Measurements from ENCODE around the gene UCK2. TPM values are rescaled to one million over a fixed set of nuclear protein-coding genes. Genes with fewer than 3 reads are reported as not detected.

Gene UCK2
- total RNA-seq, 1 donor from 2014 or later: 49.4 TPM

DNA sequence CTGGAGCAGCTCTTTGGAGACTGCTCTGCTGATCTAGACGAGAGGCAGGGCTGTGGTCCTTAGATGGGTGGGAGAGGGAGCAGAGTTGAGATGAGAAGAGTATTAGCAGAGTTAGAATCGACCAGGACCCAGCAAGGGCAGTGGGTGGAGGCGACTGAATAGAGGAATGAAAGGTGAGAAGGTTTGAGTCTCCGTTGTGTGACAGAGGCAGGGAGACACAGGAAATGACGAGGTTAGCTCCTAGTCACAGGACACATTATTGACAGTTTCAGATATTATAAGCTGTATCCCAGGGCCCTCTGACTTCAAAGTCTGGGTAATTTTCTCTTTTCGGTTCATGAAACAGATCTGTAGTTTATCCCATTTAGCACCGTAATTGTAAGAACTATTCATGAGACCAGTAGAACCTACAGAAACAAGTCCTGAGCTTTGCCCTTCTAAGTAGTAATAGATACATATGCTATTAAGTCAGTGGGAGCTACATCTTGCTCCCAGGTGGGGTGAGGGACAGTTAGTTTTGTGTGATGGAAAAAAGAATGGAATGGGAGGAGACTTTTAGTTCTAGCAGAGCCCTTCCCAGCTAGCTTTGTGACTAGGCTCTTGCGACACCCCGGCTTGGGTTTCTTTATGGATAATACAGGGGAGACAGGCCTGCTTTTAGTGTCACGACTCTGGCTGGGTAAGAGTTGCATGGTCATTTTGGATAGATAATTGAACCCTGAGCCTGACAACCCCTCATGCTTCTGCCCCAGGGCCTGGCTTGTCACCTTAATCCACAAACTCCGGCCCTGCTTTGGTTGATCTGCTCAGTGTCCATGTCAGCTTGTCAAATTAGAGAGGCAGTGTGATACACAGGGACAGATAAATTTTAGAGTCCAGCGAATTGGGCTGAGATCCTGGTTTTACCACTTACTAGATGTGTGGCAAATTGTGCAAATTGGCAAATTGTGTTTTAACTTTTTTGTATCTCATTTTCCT lies 70.2 kb downstream of the UCK2 start:
- intact Hi-C loops (cut with DNase I): no loop called here

DNA sequence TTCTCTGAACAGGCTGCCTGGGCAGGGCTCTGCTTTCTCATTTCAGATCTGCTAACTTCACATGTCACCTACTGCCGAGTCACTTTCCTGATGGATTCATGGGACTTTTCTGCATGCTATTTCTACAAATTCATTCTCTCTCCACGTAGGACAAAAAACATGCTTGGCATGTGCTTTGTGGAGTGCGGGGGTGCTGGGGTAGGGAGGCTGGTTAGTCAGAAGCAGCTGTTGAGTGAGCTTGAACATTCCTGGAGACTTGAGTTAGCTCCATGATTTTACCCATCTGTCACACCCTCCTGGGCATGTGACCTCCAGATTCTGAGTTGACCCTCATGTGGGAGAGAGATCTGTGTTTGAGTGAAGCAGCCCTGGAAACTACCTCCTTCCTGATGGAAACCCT lies 71.4 kb downstream of the UCK2 start:
- H3K9me3 ChIP-seq: no peaks in the 10 kb centered on the region
- peaks cover 0 to 5% of the 10 kb centered on the region in 2 donors for H3K36me3 ChIP-seq
- H3K4me3 ChIP-seq: no peak overlapping the region
- intact Hi-C loops (cut with DNase I): no loop called here
- DNase-seq (ENCODE audit: extremely low spot score in 2 of 2): no peak
- H3K27ac ChIP-seq: peak overlapping the region; percentile 55
- TF ChIP-seq, protein P1, sequence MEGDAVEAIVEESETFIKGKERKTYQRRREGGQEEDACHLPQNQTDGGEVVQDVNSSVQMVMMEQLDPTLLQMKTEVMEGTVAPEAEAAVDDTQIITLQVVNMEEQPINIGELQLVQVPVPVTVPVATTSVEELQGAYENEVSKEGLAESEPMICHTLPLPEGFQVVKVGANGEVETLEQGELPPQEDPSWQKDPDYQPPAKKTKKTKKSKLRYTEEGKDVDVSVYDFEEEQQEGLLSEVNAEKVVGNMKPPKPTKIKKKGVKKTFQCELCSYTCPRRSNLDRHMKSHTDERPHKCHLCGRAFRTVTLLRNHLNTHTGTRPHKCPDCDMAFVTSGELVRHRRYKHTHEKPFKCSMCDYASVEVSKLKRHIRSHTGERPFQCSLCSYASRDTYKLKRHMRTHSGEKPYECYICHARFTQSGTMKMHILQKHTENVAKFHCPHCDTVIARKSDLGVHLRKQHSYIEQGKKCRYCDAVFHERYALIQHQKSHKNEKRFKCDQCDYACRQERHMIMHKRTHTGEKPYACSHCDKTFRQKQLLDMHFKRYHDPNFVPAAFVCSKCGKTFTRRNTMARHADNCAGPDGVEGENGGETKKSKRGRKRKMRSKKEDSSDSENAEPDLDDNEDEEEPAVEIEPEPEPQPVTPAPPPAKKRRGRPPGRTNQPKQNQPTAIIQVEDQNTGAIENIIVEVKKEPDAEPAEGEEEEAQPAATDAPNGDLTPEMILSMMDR (IDR thresholded peaks at IDR 0.05): no peak
- TF ChIP-seq POLR2A (IDR thresholded peaks at IDR 0.05) (no peak), POLR2AphosphoS5 (IDR thresholded peaks at IDR 0.05; ENCODE audit: insufficient read depth in 1 of 2, low read depth in 1 of 2) (no peak)
- peaks cover 55% of the 10 kb centered on the region for H3K4me1 ChIP-seq
- no peaks in the 10 kb centered on the region for H3K27me3 ChIP-seq

More for the DNA sequence above, 70.2 kb downstream of the UCK2 start:
- peak overlapping the region; percentile 66 for H3K27ac ChIP-seq
- no peaks in the 10 kb centered on the region for H3K27me3 ChIP-seq
- H3K4me3 ChIP-seq: no peak overlapping the region
- DNase-seq (ENCODE audit: extremely low spot score in 2 of 2): no peak
- peaks cover 45% of the 10 kb centered on the region for H3K4me1 ChIP-seq
- H3K36me3 ChIP-seq: peaks cover 0 to 5% of the 10 kb centered on the region in 2 donors
- TF ChIP-seq, protein P1 (IDR thresholded peaks at IDR 0.05): no peak
- TF ChIP-seq POLR2A (IDR thresholded peaks at IDR 0.05) (no peak), POLR2AphosphoS5 (IDR thresholded peaks at IDR 0.05; ENCODE audit: insufficient read depth in 1 of 2, low read depth in 1 of 2) (no peak)
- H3K9me3 ChIP-seq: no peaks in the 10 kb centered on the region

GRCh38 chr1:165899461-165899941 lies 72.1 kb downstream of the UCK2 start:
- Histone ChIP-seq H3K9me3 (no peaks in the 10 kb centered on the region), H3K36me3 (peaks cover 0 to 5% of the 10 kb centered on the region in 2 donors), H3K4me1 (peaks cover 57% of the 10 kb centered on the region), H3K4me3 (no peak overlapping the region), H3K27me3 (peaks cover 3% of the 10 kb centered on the region), H3K27ac (peak overlapping the region; percentile 55)
- DNase-seq (ENCODE audit: extremely low spot score in 2 of 2): no peak
- TF ChIP-seq, protein P1 (IDR thresholded peaks at IDR 0.05): no peak
- TF ChIP-seq POLR2AphosphoS5 (IDR thresholded peaks at IDR 0.05; ENCODE audit: insufficient read depth in 1 of 2, low read depth in 1 of 2): no peak
- TF ChIP-seq POLR2A (IDR thresholded peaks at IDR 0.05): no peak
- intact Hi-C loops (cut with DNase I): no loop called here

- no peak overlapping the region for H3K4me3 ChIP-seq
- intact Hi-C loops (cut with DNase I): no loop called here
- H3K9me3 ChIP-seq: no peaks in the 10 kb centered on the region
- no peak for DNase-seq (ENCODE audit: extremely low spot score in 2 of 2)
- H3K27ac ChIP-seq: no peak overlapping the region
- peaks cover 3% of the 10 kb centered on the region for H3K27me3 ChIP-seq
- H3K4me1 ChIP-seq: peaks cover 51% of the 10 kb centered on the region
- peaks cover 0 to 5% of the 10 kb centered on the region in 2 donors for H3K36me3 ChIP-seq
- TF ChIP-seq POLR2A (IDR thresholded peaks at IDR 0.05) (no peak), POLR2AphosphoS5 (IDR thresholded peaks at IDR 0.05; ENCODE audit: insufficient read depth in 1 of 2, low read depth in 1 of 2) (no peak)
- TF ChIP-seq, protein P1 (IDR thresholded peaks at IDR 0.05): no peak
Observed at GRCh38 chr1:165900576-165901380, 73.4 kb downstream of the UCK2 start.
